Ishikawa (cell line): ENCODE data around the gene MELTF.

Experiments
- CEBPB ChIP-seq: IDR thresholded peaks from 2 replicates; pipeline ENCODE4 v1.6.1; 2012
- CREB1 ChIP-seq: IDR thresholded peaks from 2 replicates; pipeline ENCODE4 v1.6.1; 2012; ENCODE audit warnings: low read depth
- EGR1 ChIP-seq: IDR thresholded peaks from 2 replicates; pipeline ENCODE4 v1.6.1; 2012
- EP300 ChIP-seq: IDR thresholded peaks from 2 replicates; pipeline ENCODE4 v1.6.1; 2012; ENCODE audit warnings: borderline replicate concordance
- NFIC ChIP-seq: IDR thresholded peaks from 2 replicates; pipeline ENCODE4 v1.6.1; 2012
- RAD21 ChIP-seq: IDR thresholded peaks from 2 replicates; pipeline ENCODE4 v1.6.1; 2012; ENCODE audit warnings: low read depth
- TAF1 ChIP-seq: IDR thresholded peaks from 2 replicates; pipeline ENCODE4 v1.6.1; 2012; ENCODE audit warnings: low read depth, mild to moderate bottlenecking
- TCF12 ChIP-seq: IDR thresholded peaks from 2 replicates; pipeline ENCODE4 v1.6.1; 2012; ENCODE audit warnings: low read depth
- TEAD4 ChIP-seq: IDR thresholded peaks from 2 replicates; pipeline ENCODE4 v1.6.1; 2012
- YY1 ChIP-seq: IDR thresholded peaks from 2 replicates; pipeline ENCODE4 v1.6.1; 2012; ENCODE audit warnings: low read depth
- TF ChIP-seq, protein P1 (sequence below): IDR thresholded peaks from 2 replicates; pipeline ENCODE4 v1.6.1; 2012
- TF ChIP-seq, protein P2 (sequence below): IDR thresholded peaks from 2 replicates; pipeline ENCODE4 v1.6.1; 2012; ENCODE audit warnings: low read depth, mild to moderate bottlenecking

DNA sequence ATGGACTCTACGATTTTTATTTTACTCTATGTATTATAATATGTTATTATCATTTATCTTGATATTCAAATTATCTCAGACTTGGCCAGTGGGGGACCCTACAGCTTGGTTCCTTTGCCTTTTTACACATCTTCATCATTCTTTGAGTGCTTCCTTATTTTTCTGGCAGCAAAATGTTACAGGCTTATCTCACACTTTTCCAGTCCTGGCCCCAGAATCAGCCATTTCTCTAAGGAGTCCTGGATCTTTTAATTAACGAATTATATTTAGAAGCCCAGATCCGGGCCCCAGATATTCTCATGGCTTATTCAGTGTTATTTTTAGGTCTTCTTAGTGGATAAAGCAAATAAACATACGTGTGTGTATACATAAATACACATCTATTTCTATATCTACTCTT is 32.8 kb upstream of the MELTF start:
- TF ChIP-seq TCF12 (no peak), EGR1 (no peak), NFIC (no peak), TAF1 (no peak), TEAD4 (no peak), RAD21 (no peak), CREB1 (no peak), YY1 (no peak), EP300 (no peak), CEBPB (no peak)
- TF ChIP-seq, protein P1, sequence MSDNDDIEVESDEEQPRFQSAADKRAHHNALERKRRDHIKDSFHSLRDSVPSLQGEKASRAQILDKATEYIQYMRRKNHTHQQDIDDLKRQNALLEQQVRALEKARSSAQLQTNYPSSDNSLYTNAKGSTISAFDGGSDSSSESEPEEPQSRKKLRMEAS, result no peak
- TF ChIP-seq, protein P2, sequence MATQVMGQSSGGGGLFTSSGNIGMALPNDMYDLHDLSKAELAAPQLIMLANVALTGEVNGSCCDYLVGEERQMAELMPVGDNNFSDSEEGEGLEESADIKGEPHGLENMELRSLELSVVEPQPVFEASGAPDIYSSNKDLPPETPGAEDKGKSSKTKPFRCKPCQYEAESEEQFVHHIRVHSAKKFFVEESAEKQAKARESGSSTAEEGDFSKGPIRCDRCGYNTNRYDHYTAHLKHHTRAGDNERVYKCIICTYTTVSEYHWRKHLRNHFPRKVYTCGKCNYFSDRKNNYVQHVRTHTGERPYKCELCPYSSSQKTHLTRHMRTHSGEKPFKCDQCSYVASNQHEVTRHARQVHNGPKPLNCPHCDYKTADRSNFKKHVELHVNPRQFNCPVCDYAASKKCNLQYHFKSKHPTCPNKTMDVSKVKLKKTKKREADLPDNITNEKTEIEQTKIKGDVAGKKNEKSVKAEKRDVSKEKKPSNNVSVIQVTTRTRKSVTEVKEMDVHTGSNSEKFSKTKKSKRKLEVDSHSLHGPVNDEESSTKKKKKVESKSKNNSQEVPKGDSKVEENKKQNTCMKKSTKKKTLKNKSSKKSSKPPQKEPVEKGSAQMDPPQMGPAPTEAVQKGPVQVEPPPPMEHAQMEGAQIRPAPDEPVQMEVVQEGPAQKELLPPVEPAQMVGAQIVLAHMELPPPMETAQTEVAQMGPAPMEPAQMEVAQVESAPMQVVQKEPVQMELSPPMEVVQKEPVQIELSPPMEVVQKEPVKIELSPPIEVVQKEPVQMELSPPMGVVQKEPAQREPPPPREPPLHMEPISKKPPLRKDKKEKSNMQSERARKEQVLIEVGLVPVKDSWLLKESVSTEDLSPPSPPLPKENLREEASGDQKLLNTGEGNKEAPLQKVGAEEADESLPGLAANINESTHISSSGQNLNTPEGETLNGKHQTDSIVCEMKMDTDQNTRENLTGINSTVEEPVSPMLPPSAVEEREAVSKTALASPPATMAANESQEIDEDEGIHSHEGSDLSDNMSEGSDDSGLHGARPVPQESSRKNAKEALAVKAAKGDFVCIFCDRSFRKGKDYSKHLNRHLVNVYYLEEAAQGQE, result no peak
